Measurements from ENCODE around the gene MACROD1. TPM values are rescaled to one million over a fixed set of nuclear protein-coding genes. Genes with fewer than 3 reads are reported as not detected.

Gene MACROD1
- total and polyA plus RNA-seq, 9 of the 15 experiments (the other 6 are each of a cell fraction or from before 2014, with no cell fraction given) = 1.1 to 60.0 (median 26.4) TPM

GRCh38 chr11:64152841-64153691 is 12.8 kb downstream of the MACROD1 start (continued):
- TF ChIP-seq KLF16 (IDR thresholded peaks at IDR 0.05) (peak; percentile 28; the same call in 1 of the 2 replicates), TOE1 (IDR thresholded peaks at IDR 0.05; ENCODE audit: borderline replicate concordance) (no peak), TOE1 (CRISPR knock-in tag; IDR thresholded peaks at IDR 0.05; ENCODE audit: borderline replicate concordance, low read depth) (0 out of 2 replicates have a peak, but pooled peaks have one; percentile 20), RAD21 (CRISPR knock-in tag; conservative IDR thresholded peaks at IDR 0.05 in 1 of 2, IDR thresholded peaks at IDR 0.05 in 1 of 2) (peak; percentile 61 to 71), ZNF133 (CRISPR knock-in tag; IDR thresholded peaks at IDR 0.05) (no peak), SUPT5H (IDR thresholded peaks at IDR 0.05) (no peak), HIVEP1 (CRISPR knock-in tag; IDR thresholded peaks at IDR 0.05) (0 out of 2 replicates have a peak, but pooled peaks have one; percentile 46), ZNF12 (CRISPR knock-in tag; IDR thresholded peaks at IDR 0.05) (no peak), SRF (CRISPR knock-in tag; IDR thresholded peaks at IDR 0.05) (0 out of 4 replicates have a peak, but pooled peaks of 1 of the 2 experiments have one; percentile 32), STAG1 (CRISPR knock-in tag; IDR thresholded peaks at IDR 0.05; ENCODE audit: borderline replicate concordance) (peak; percentile 35; the same call in 1 of the 2 replicates), ESRRA (IDR thresholded peaks at IDR 0.05; ENCODE audit: borderline replicate concordance, low read depth) (no peak), SMC3 (conservative IDR thresholded peaks at IDR 0.05; ENCODE audit: insufficient read depth, low read depth, low read length) (peak; percentile 70), ZNF740 (CRISPR knock-in tag; IDR thresholded peaks at IDR 0.05) (peak; percentile 45; the same call in 1 of the 2 replicates), ZNF740 (tag; IDR thresholded peaks at IDR 0.05) (no peak), MAZ (CRISPR knock-in tag; conservative IDR thresholded peaks at IDR 0.05 in 1 of 2, IDR thresholded peaks at IDR 0.05 in 1 of 2) (peak; percentile 51 to 76; a peak in 2 of 4 replicates), JUND (IDR thresholded peaks at IDR 0.05; ENCODE audit: borderline replicate concordance, low read depth, low read length) (peak; percentile 28; the same call in 1 of the 2 replicates), JUND (tag; IDR thresholded peaks at IDR 0.05; ENCODE audit: borderline replicate concordance, low read depth, low read length) (no peak; the same call in 2 of the 3 replicates), CREB3L1 (IDR thresholded peaks at IDR 0.05; ENCODE audit: borderline replicate concordance, low read depth) (peak; percentile 21; the same call in 1 of the 2 replicates), POLR2G (IDR thresholded peaks at IDR 0.05; ENCODE audit: low read depth, low read length) (0 out of 2 replicates have a peak, but pooled peaks have one; percentile 15), ZSCAN32 (CRISPR knock-in tag; IDR thresholded peaks at IDR 0.05) (no peak), DIDO1 (tag; IDR thresholded peaks at IDR 0.05; ENCODE audit: low read depth) (no peak)
